H1 (cell line): ENCODE measurements around the gene TNPO3. TPM values are rescaled to one million over a fixed set of nuclear protein-coding genes. Genes with fewer than 3 reads are reported as not detected.

Experiments used
- CTCF ChIA-PET: fragments of 300-600 bp; sonication (Branson Sonifier 250); formaldehyde crosslinking; loops from one replicate; lab custom pipeline; 2021; ENCODE audit not compliant: partially characterized antibody; lab: Charles Lee
- POLR2A ChIA-PET: fragments of 300-600 bp; sonication (Branson Sonifier 250); formaldehyde crosslinking; loops from one replicate; lab custom pipeline; 2021; ENCODE audit warnings: inconsistent platforms; ENCODE audit not compliant: partially characterized antibody; lab: Charles Lee
- DNase-seq, 2 experiments: peaks; one replicate each; pipeline versions ENCODE4 v3.0.0 to v3.0.0-alpha.2; 2010 to 2022; ENCODE audit warnings: low spot score in 2 of 2, low read depth in 1 of 2, mixed read lengths in 1 of 2
- FAIRE-seq: peaks from 2 replicates; lab custom pipeline; 2011; peaks lifted over from hg19 to GRCh38; lab: Jason Lieb, UNC
- H2AFZ ChIP-seq: 2 replicates; pipeline ENCODE4 v1.8.1; 2012; ENCODE audit warnings: low read length, inconsistent platforms
- H2AK5ac ChIP-seq: 2 replicates; pipeline ENCODE4 v1.6.1; 2013; ENCODE audit warnings: low read depth, low read length
- H2BK120ac ChIP-seq: replicated peaks from 2 replicates; pipeline ENCODE3; 2013; ENCODE audit warnings: low read depth, low read length, inconsistent platforms
- H2BK12ac ChIP-seq: 2 replicates; pipeline ENCODE4 v1.6.1; 2013; ENCODE audit warnings: low read depth, low read length
- H2BK15ac ChIP-seq: 2 replicates; pipeline ENCODE4 v1.6.1; 2013; ENCODE audit warnings: low read length
- H2BK20ac ChIP-seq: 2 replicates; pipeline ENCODE4 v1.6.1; 2013; ENCODE audit warnings: low read length
- H2BK5ac ChIP-seq: 2 replicates; pipeline ENCODE4 v1.6.1; 2013; ENCODE audit warnings: low read depth, low read length
- H3K14ac ChIP-seq: 2 replicates; pipeline ENCODE4 v1.6.1; 2013; ENCODE audit warnings: inconsistent platforms; ENCODE audit not compliant: insufficient read length
- H3K18ac ChIP-seq: 2 replicates; pipeline ENCODE4 v1.6.1; 2013; ENCODE audit warnings: low read length; ENCODE audit errors: extremely low read depth
- H3K23ac ChIP-seq: 2 replicates; pipeline ENCODE4 v1.6.1; 2013; ENCODE audit warnings: inconsistent platforms; ENCODE audit not compliant: insufficient read length
- H3K23me2 ChIP-seq: 2 replicates; pipeline ENCODE4 v1.6.1; 2013; ENCODE audit warnings: low read depth, low read length
- H3K27ac ChIP-seq: 2 replicates; pipeline ENCODE4 v1.6.1; 2011; ENCODE audit warnings: low read depth, low read length, inconsistent platforms
- H3K27me3 ChIP-seq, 4 experiments: replicated peaks in 1 of 4; 1 replicate in 1 of 4; 2 replicates in 3 of 4; pipeline versions ENCODE4 v1.6.1 to v1.8.1; 2011 to 2013; ENCODE audit warnings: low read length in 3 of 4, mild to moderate bottlenecking in 3 of 4, inconsistent platforms in 2 of 4, mixed read lengths in 2 of 4, moderate library complexity in 1 of 4; ENCODE audit not compliant: control insufficient read depth in 3 of 4, insufficient read depth in 3 of 4; ENCODE audit errors: extremely low read depth in 1 of 4
- H3K36me3 ChIP-seq, 4 experiments: 2 replicates each; pipeline versions ENCODE4 v1.6.1 to v1.8.1; 2011 to 2013; ENCODE audit warnings: mild to moderate bottlenecking in 4 of 4, low read length in 3 of 4, moderate library complexity in 2 of 4, control low read depth in 1 of 4, inconsistent platforms in 1 of 4; ENCODE audit not compliant: insufficient read depth in 4 of 4, control insufficient read depth in 2 of 4
- H3K4ac ChIP-seq: replicated peaks from 2 replicates; pipeline ENCODE3; 2013; ENCODE audit warnings: low read length, low read depth, mixed read lengths, inconsistent platforms; ENCODE audit not compliant: insufficient read length
- H3K4me1 ChIP-seq, 4 experiments: replicated peaks in 1 of 4; 1 replicate in 1 of 4; 2 replicates in 3 of 4; pipeline versions ENCODE4 v1.6.1 to v1.8.1; 2011 to 2013; ENCODE audit warnings: low read length in 3 of 4, inconsistent platforms in 2 of 4, mixed read lengths in 1 of 4; ENCODE audit not compliant: insufficient read depth in 4 of 4, control insufficient read depth in 3 of 4
- H3K4me2 ChIP-seq, 2 experiments: 2 replicates each; pipeline versions ENCODE4 v1.6.1 to v1.8.1; 2011 to 2013; ENCODE audit warnings: low read depth in 2 of 2, low read length in 2 of 2, control low read depth in 1 of 2, inconsistent platforms in 1 of 2, mild to moderate bottlenecking in 1 of 2; ENCODE audit not compliant: insufficient read depth in 1 of 2
- H3K4me3 ChIP-seq, 4 experiments: fragments of 200-600, 300-600 bp in 1 of 4; sonication (generic), shearing (Covaris generic), sonication (Bioruptor Twin) in 1 of 4; 2 replicates each; pipeline versions ENCODE4 v1.5.1 to v1.8.1; 2011 to 2016; ENCODE audit warnings: low read length in 4 of 4, low read depth in 3 of 4, control low read depth in 2 of 4, inconsistent platforms in 2 of 4, mild to moderate bottlenecking in 2 of 4, mixed read lengths in 1 of 4, moderate library complexity in 1 of 4; ENCODE audit not compliant: insufficient read depth in 2 of 4; ENCODE audit errors: extremely low read depth in 1 of 4
- H3K56ac ChIP-seq: replicated peaks from 2 replicates; pipeline ENCODE3; 2013; ENCODE audit warnings: low read depth, mild to moderate bottlenecking, mixed read lengths, low read length, inconsistent platforms; ENCODE audit not compliant: insufficient read length
- H3K79me1 ChIP-seq: 2 replicates; pipeline ENCODE4 v1.6.1; 2013; ENCODE audit warnings: low read depth, low read length, control low read depth
- H3K79me2 ChIP-seq, 2 experiments: 2 replicates each; pipeline versions ENCODE4 v1.6.1 to v1.8.1; 2012 to 2013; ENCODE audit warnings: low read length in 2 of 2, mild to moderate bottlenecking in 2 of 2, inconsistent platforms in 1 of 2; ENCODE audit not compliant: insufficient read depth in 2 of 2, control insufficient read depth in 1 of 2
- H3K9ac ChIP-seq, 4 experiments: replicated peaks in 1 of 4; 1 replicate in 1 of 4; 2 replicates in 3 of 4; pipeline versions ENCODE4 v1.6.1 to v1.8.1; 2011 to 2013; ENCODE audit warnings: low read depth in 3 of 4, low read length in 3 of 4, control low read depth in 2 of 4, mild to moderate bottlenecking in 2 of 4, moderate library complexity in 2 of 4, inconsistent platforms in 1 of 4; ENCODE audit errors: extremely low read depth in 1 of 4
- H3K9me3 ChIP-seq, 2 experiments: 2 replicates each; pipeline versions ENCODE4 v1.6.1 to v1.8.1; 2012 to 2013; ENCODE audit warnings: mild to moderate bottlenecking in 2 of 2, moderate library complexity in 2 of 2, control low read depth in 1 of 2, inconsistent platforms in 1 of 2, low read depth in 1 of 2, low read length in 1 of 2, mixed read lengths in 1 of 2; ENCODE audit not compliant: insufficient read depth in 2 of 2
- H4K20me1 ChIP-seq, 2 experiments: replicated peaks in 1 of 2; 2 replicates each; pipeline versions ENCODE3 to v1.8.1; 2011 to 2013; ENCODE audit warnings: inconsistent platforms in 2 of 2, low read length in 2 of 2, mild to moderate bottlenecking in 1 of 2; ENCODE audit not compliant: insufficient read depth in 2 of 2, control insufficient read depth in 1 of 2
- H4K5ac ChIP-seq: 2 replicates; pipeline ENCODE4 v1.6.1; 2013; ENCODE audit warnings: low read length, low read depth, mixed read lengths, inconsistent platforms; ENCODE audit not compliant: insufficient read length
- H4K8ac ChIP-seq: 2 replicates; pipeline ENCODE4 v1.8.0; 2013; ENCODE audit warnings: mild to moderate bottlenecking, moderate library complexity, low read length, inconsistent platforms; ENCODE audit not compliant: insufficient read depth; ENCODE audit errors: extremely low read depth
- H4K91ac ChIP-seq: replicated peaks from 2 replicates; pipeline ENCODE3; 2013; ENCODE audit warnings: low read length, mixed read lengths, inconsistent platforms; ENCODE audit not compliant: insufficient read length
- ASH2L ChIP-seq: fragments of 200-600, 300-600 bp; sonication (generic); IDR thresholded peaks from one replicate; pipeline ENCODE4 v1.7.1; 2017; ENCODE audit warnings: low read length
- EP300 ChIP-seq, 2 experiments: IDR thresholded peaks; 1 replicate in 1 of 2; 2 replicates in 1 of 2; pipeline ENCODE4 v1.6.1; 2011 to 2012; ENCODE audit warnings: low read depth in 2 of 2, low read length in 2 of 2, mild to moderate bottlenecking in 2 of 2, borderline replicate concordance in 1 of 2, inconsistent platforms in 1 of 2, moderate library complexity in 1 of 2
- JUN ChIP-seq: IDR thresholded peaks from 2 replicates; pipeline ENCODE4 v1.6.1; 2011; ENCODE audit warnings: low read depth, mild to moderate bottlenecking, improper control_type of control experiment, low read length
- NRF1 ChIP-seq: IDR thresholded peaks from 2 replicates; pipeline ENCODE4 v1.6.1; 2011; ENCODE audit warnings: mild to moderate bottlenecking, low read depth, low read length, improper control_type of control experiment
- POLR2AphosphoS5 ChIP-seq: IDR thresholded peaks from 2 replicates; pipeline ENCODE4 v1.6.1; 2011; ENCODE audit warnings: low read depth, low read length
- RBBP5 ChIP-seq: IDR thresholded peaks from 2 replicates; pipeline ENCODE4 v1.7.1; 2012; ENCODE audit warnings: low read depth, mild to moderate bottlenecking, inconsistent platforms, low read length, moderate library complexity, borderline replicate concordance
- SIRT6 ChIP-seq: IDR thresholded peaks from one replicate; pipeline ENCODE4 v1.7.1; 2012; ENCODE audit warnings: low read length, inconsistent platforms
- SIX5 ChIP-seq: IDR thresholded peaks from 2 replicates; pipeline ENCODE4 v1.6.1; 2011; ENCODE audit warnings: mild to moderate bottlenecking, low read depth, low read length
- TAF7 ChIP-seq: optimal IDR thresholded peaks from 2 replicates; pipeline ENCODE3; 2011; ENCODE audit warnings: low read depth, mild to moderate bottlenecking, inconsistent platforms, low read length, moderate library complexity, borderline replicate concordance
- WGBS, 2 experiments: shearing (Covaris generic) in 1 of 2; methylation state at CpG; one replicate each; pipeline versions ENCODE4 v1.1.6 to v1.1.7; 2013 to 2015; ENCODE audit warnings: low lambda C conversion rate in 2 of 2, mixed read lengths in 2 of 2, inconsistent platforms in 1 of 2, low coverage in 1 of 2, missing lambda C conversion rate in 1 of 2; ENCODE audit not compliant: insufficient replicate concordance in 2 of 2, insufficient coverage in 1 of 2, insufficient read length in 1 of 2; ENCODE audit errors: extremely low coverage in 1 of 2, missing lambda C conversion rate in 1 of 2; 5-methylcytosine and 5-hydroxymethylcytosine counted together
- polyA plus RNA-seq, 7 experiments: library from polyadenylated mRNA; depleted of rRNA in 3 of 7; stranded (reverse) in 5 of 7; unstranded in 2 of 7; fragments of >200 nt in 5 of 7; fragments of 200-250 nt in 2 of 7; gene quantifications; 1 replicate in 5 of 7; 2 replicates in 1 of 7; 4 replicates in 1 of 7; pipeline versions ENCODE4 v1.2.1 to v1.2.3, GENCODE V29; 2011 to 2013; ENCODE audit warnings: missing spikeins in 2 of 7, mixed read lengths in 2 of 7
- total RNA-seq: library from RNA; stranded (reverse); fragmentation: NEBNext Ultra II Directional; extraction: Animal tissue kit (Norgen Biotek cat#: 25700); gene quantifications from 2 replicates; pipeline ENCODE4 v1.2.1, GENCODE V29; 2021
- TF ChIP-seq, protein P1 (sequence below): IDR thresholded peaks from 2 replicates; pipeline ENCODE4 v1.6.1; 2012; ENCODE audit warnings: inconsistent platforms

The TNPO3 gene
- total and polyA plus RNA-seq, 2 of the 8 experiments (the other 6 are each of a cell fraction or from before 2014, with no cell fraction given) = 67.6 to 99.2 TPM

DNA sequence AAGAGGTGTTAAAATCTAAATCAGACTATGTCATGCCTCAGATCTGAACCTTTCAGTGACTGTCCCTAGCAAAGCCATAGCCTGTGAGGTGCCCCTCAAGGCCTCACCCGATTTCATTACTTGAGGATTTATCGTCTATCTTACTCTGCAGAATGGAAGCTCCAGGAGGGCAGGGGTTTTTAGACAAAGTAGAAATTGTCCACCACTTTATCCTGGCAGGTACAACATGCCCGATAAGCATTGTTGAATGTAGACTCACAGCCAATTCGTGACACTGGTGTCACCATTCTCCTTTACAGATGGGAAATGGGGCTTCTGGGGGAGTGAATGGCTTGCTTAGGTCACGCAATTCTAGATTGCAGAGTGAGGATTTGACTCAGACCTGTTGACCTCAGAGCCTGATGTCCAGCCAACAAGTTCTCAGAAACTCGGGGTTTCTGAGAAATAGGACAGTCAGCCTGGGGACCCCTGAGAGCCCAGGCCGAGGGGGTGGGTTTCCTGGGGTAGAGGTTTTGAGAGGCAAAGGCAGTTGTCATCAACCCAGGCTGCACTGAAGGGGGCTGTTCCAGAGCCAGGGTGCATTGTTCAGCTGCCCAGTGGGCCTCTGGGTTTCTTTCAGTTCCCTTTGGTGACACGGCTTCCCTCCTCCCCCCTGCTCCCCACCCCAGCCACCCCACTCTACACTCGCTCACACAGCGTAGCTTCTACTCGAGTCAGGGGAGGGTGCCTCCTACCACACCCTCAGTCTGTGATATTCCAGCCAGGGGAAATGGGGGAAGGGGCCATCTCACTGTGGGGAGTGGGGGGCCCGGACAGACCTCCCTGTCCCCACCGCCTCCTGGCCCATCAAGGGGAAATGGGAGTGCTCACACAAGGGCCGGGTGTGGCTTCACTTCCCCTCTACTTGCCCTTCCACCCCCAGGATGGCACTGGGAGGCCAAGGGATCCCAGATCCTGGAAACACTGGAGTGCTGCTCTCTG, 120.3 kb downstream of the TNPO3 start:
- H3K36me3 ChIP-seq = no peaks in the 10 kb centered on the region
- ChIA-PET POLR2A (interaction anchor here (1.9 kb wide), 1 partner anchor 12 kb away, joined by 8 read pairs; no protein-coding TSS in a partner anchor), CTCF (interaction anchor here (0.6 to 2.5 kb wide), 5 partner anchors 13 to 157 kb away, joined by 3 to 16 read pairs (median 5); no protein-coding TSS in a partner anchor)
- H2AK5ac ChIP-seq = no peak overlapping the region
- no peak overlapping the region for H2BK120ac ChIP-seq
- peaks cover 24 to 46% (median 33%) of the 10 kb centered on the region in 4 experiments for H3K27me3 ChIP-seq
- H3K9ac ChIP-seq = no peak overlapping the region
- 82% methylated on average over 13 of the region's 14 CpGs; no CpG with 5 or more reads in 1 of the 2 experiments for WGBS, 2 experiments
- no peaks in the 10 kb centered on the region for H3K79me2 ChIP-seq
- H3K23ac ChIP-seq = no peak overlapping the region
- H2AFZ ChIP-seq = no peak overlapping the region
- peaks cover 0 to 7% (median 3%) of the 10 kb centered on the region in 4 experiments; a peak in 3 of 7 replicates for H3K4me1 ChIP-seq
- no peak overlapping the region for H4K5ac ChIP-seq
- no peak overlapping the region for H3K4me2 ChIP-seq
- no peak overlapping the region for H3K56ac ChIP-seq
- peaks cover 0 to 3% of the 10 kb centered on the region in 2 experiments for H4K20me1 ChIP-seq
- no peak overlapping the region for H3K4me3 ChIP-seq
- no peak overlapping the region for H2BK20ac ChIP-seq
- H3K23me2 ChIP-seq = peaks cover 14% of the 10 kb centered on the region; the same call in 1 of the 2 replicates
- H3K79me1 ChIP-seq = no peaks in the 10 kb centered on the region
- no peak overlapping the region for H3K18ac ChIP-seq
- no peak overlapping the region for H3K27ac ChIP-seq
- H3K4ac ChIP-seq = no peak overlapping the region
- H2BK12ac ChIP-seq = no peak overlapping the region
- no peak for FAIRE-seq
- no peak overlapping the region for H2BK5ac ChIP-seq
- no peak overlapping the region for H4K91ac ChIP-seq
- H4K8ac ChIP-seq = no peak overlapping the region
- H3K9me3 ChIP-seq = no peaks in the 10 kb centered on the region
- H2BK15ac ChIP-seq = no peak overlapping the region; the same call in 1 of the 2 replicates
- DNase-seq = no peak
- no peak overlapping the region for H3K14ac ChIP-seq
- TF ChIP-seq NRF1 = no peak
- TF ChIP-seq ASH2L = no peak
- no peak for TF ChIP-seq SIX5
- TF ChIP-seq, protein P1, sequence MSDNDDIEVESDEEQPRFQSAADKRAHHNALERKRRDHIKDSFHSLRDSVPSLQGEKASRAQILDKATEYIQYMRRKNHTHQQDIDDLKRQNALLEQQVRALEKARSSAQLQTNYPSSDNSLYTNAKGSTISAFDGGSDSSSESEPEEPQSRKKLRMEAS = no peak
- no peak for TF ChIP-seq EP300 (IDR thresholded peaks at IDR 0.05; ENCODE audit: borderline replicate concordance in 1 of 2, low read depth in 2 of 2, low read length in 2 of 2)
- no peak for TF ChIP-seq RBBP5
- TF ChIP-seq JUN = no peak
- no peak for TF ChIP-seq TAF7
- TF ChIP-seq POLR2AphosphoS5 = no peak
- no peak for TF ChIP-seq SIRT6
